GM19467 (cell line): ENCODE results near the gene PTOV1.

Experiments used
- ATAC-seq: cut with Tn5 transposase; IDR thresholded peaks from one replicate; pipeline ENCODE4 v1.9.1; 2021; ENCODE audit warnings: mild to moderate bottlenecking, moderate library complexity; ENCODE audit not compliant: unreplicated experiment

The PTOV1 gene

DNA sequence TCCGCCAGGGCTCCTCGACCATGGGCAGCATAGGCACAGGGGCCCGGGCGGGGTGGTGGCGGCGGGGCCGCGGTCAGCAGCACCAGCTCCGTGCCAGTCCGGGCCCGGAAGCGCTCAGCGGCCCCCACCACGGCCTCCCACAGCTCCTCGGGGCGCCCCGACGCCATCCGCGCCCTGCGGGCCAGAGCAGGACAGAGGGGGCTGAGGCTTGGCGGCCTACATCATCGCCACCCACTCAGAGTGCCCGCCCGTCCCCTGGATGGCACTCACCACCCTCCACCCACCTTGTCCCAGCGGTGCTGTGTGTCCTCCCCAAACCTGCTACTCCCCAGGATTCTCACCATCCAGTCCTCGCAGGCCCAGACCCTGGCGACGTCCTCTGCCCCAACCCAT, 22.2 kb downstream of the PTOV1 start:
- no peak for ATAC-seq

DNA sequence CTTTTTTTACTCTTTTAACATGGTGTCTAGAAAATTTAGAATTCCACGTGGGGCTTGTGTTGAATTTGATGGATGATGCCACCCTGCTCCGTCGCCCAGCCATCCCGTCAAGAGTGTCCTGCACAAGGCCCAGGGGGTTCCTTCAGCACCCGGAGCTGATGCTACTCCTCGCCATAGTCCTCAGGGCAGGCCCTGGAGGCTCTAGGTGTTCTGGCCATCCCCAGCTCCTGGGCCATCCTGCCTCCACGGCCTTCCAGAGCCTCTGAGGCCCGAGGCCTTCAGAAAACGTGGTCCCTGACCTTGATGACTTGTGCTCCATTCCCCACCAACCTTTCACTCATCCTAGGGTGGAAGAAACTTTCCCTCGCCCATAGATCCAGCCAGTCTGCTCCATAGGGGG, 22.9 kb downstream of the PTOV1 start:
- ATAC-seq: no peak

- no peak for ATAC-seq
Observed at GRCh38 chr19:49874503-49875157, 23.7 kb downstream of the PTOV1 start.

GRCh38 chr19:49875177-49875576, 24.2 kb downstream of the PTOV1 start:
- ATAC-seq: no peak

- ATAC-seq: no peak
Observed at GRCh38 chr19:49875857-49876421, 25.0 kb downstream of the PTOV1 start.

GRCh38 chr19:49876422-49877019, 25.6 kb downstream of the PTOV1 start:
- peak; percentile 40 for ATAC-seq

DNA sequence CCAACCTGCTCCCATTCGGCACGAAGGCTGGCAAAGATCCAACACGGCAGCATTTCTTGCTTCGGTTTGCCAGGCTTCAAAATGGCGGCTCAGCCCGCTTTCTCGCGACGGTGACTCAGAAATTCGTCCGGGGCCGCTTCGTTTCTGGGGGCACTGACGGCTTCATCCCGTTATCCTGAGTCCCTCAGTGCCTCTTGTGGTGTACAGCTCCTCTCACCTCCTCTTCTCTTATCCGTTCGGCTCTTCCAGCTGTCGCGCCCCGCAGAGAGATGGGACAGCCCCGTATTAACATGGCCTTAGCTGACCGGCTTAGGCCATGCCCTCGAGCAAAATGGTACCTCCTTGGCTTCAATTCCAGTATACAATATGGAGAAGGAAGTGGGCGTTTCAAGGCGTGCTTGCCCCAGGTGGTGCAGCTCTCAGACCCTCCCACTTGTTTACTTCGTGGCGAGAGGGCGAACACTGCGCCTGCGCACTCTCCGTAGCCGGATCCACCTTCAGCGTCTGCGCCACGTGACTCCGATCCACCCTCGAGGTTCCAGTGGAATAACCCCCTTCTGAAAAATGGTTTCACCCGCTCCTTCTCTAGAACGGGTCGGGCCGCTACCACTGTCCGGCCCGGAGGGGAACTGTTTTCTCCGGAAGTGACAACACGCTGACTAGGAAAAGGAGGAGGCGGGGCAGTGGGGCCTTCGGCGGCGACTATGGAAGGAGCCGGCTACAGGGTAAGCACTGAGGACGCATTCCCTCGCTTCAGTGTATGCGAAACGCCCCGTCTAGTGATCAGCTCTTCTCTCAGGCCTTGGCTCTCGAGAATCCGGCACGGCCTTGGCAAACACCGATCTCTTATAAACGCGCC, 26.3 kb downstream of the PTOV1 start, which contains the start of the genes AKT1S1 and TBC1D17:
TSS of gene AKT1S1 (minus strand) at position 336 of the 859 bp plus-strand sequence. CDS start 4,060 bp downstream, outside the sequence.
TSS of gene TBC1D17 (plus strand) at position 683 of the 859 bp plus-strand sequence. CDS start at position 705, 22 bp downstream.
- ATAC-seq: peak; percentile 47

DNA sequence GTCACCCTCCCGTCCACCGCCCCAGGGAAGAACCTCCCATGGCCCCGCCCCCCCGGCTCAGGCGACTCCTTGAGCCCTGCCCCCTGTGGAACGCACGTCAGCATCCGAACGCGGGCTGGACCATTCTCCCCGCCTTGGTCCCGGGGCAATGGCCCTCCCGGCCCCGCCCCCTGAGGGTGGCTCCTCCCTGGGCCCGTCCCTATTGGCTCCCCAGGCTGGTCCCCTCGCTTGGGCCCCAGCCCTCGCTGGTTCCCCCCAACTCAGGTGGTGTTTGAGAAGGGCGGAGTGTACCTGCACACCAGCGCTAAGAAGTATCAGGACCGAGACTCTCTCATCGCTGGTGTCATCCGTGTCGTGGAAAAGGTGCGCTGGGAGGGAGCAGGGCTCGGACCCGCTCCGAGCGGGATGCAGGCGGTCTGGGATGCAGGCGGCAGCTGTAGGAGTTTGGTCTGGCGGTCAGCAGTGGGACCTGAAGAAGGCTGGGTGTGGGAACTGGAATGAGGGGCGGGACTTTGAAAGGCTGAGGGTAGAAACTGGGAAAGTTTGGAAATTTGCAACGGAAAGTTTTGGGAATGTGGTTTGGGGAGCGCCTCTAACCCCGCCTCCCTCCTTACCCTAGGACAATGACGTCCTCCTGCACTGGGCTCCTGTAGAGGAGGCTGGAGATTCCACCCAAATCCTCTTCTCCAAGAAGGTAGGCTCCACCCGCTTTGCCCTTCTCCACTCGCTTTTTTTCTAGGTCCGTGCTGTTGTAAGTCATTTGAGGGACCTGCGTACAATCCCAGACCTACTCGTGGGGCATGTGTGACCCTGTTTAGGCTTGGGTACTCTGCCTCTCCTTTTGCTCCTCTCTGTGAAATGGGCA, 27.2 kb downstream of the PTOV1 start:
- ATAC-seq: peak; percentile 37

DNA sequence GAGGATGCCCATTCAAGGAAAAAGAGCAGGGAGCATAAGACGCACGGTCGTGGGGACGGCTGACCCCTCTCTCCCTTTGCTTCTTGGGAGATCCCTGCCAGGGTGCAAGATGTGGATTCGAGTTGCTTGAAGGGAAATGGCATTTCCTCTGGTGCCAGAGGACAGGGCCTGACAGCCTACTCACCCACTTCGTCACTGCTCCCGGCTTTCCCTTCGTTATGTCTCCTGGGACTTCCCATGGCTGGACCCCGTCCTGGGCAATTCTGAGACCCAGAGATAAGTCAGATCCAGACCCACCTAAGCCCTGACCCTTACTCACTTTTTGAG, 27.7 kb downstream of the PTOV1 start:
- ATAC-seq: no peak

DNA sequence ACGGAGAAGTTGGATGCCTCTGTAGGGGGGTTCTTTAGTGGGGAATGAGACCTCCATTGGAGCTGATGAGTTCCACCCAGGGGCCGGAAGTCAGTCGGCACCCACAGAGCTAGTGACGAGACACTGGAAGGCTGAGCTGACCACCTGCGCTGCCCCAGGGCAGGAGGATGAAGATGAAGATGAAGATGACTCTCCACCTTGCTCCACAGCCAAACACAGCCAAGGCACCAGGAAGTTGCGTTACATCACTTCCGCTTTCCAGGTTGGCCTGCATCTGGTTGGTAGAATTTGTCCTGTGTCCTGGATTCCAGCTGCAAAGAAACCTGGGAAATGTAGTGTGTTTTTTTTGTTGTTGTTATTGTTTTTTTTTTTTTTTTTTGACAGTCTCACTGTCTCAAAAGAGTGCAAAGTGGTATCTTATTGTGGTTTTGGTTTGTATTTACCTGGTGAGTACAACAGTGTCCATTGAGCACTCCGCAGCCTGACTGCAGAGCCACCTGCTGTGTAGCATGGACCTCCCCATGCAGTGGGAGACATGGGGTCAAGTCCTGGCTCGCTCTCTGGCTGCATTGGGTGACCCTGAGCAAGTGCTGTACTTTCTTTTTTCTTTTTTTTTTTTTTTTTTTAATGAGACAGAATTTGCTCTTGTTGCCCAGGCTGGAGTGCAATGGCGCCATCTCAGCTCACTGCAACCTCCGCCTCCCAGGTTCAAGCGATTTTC, 28.4 kb downstream of the PTOV1 start:
- ATAC-seq: no peak

GRCh38 chr19:49880162-49880869, 29.4 kb downstream of the PTOV1 start:
- ATAC-seq: no peak

DNA sequence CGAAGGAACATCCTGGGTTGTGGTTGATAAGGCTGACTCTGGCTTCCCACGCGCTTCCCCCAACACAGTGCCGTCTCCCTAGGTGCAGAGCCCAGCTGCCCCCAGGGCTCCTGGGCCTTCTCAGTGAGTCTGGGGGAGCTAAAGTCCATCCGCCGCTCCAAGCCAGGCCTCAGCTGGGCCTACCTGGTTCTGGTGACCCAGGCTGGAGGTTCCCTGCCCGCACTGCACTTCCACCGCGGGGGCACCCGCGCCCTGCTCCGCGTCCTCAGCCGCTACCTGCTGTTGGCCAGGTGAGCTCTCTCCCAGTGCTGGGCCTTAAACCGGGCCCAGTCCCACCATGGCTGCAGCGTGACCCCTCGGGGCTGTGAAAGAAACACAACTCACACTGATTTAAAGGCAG, 30.2 kb downstream of the PTOV1 start:
- no peak for ATAC-seq

GRCh38 chr19:49881672-49882394, 30.9 kb downstream of the PTOV1 start:
- ATAC-seq: no peak

- ATAC-seq: no peak
Observed at GRCh38 chr19:49882643-49883042, 31.7 kb downstream of the PTOV1 start.

DNA sequence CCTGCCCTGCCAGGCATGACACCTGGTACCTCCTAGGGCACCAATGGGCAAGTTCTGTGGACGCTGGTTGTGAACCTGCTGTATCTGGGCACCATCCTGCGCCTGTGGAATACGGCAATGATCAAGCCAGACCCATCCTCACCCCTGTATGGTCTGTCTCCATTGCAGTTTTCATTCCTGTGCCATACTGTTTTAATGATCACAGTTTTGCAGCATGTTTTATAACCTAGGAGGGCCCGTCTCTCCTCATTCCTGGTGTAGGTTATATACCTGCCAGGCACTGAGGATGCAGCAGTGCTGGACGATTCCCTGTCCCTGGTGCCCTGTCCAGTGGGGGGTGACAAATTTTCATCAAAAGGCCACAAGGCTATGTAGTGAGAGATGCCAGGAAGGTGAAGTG, 32.1 kb downstream of the PTOV1 start:
- ATAC-seq: no peak

- ATAC-seq: no peak
Observed at GRCh38 chr19:49884109-49884508, 33.1 kb downstream of the PTOV1 start.

DNA sequence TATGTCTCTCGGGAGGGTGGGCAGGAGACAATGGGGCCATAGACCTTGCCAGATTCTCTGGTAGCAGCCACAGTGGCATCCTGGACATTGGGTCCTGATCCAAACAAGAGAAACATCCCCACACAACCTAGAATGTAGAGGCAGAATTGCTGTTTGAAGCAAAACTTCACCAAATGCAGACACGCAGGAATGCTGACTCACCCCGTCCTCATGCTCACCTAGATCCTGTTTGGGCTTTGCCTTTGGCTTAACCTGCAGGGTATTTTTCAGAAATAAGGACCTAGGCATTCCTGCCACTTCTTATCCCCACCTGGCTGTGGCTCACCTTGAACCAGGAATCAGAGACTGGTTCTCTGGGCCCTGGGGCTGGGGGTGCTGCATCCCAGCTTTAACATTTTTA, 33.8 kb downstream of the PTOV1 start:
- no peak for ATAC-seq

- ATAC-seq: no peak
Observed at GRCh38 chr19:49887037-49887664, 36.2 kb downstream of the PTOV1 start.
